Hepatocyte (in vitro differentiated cells): ENCODE results near the gene CNR2. TPM values are rescaled to one million over a fixed set of nuclear protein-coding genes. Genes with fewer than 3 reads are reported as not detected.

ENCODE experiments used
- DNase-seq: peaks from one replicate; pipeline ENCODE4 v3.0.0-alpha.2; 2016; ENCODE audit warnings: low spot score
- H2AFZ ChIP-seq: fragments of 200-600 bp; sonication (generic); 2 replicates; pipeline ENCODE4 v1.6.0; 2016; ENCODE audit warnings: antibody characterized with exemption, mild to moderate bottlenecking
- H3K27ac ChIP-seq: fragments of 200-600 bp; sonication (generic); 2 replicates; pipeline ENCODE4 v1.5.1; 2016; ENCODE audit warnings: mild to moderate bottlenecking
- H3K27me3 ChIP-seq: fragments of 200-600 bp; sonication (generic); 2 replicates; pipeline ENCODE4 v1.6.1; 2016
- H3K36me3 ChIP-seq: fragments of 200-600 bp; sonication (generic); replicated peaks from 2 replicates; pipeline ENCODE4 v1.5.1; 2016; ENCODE audit warnings: low read depth; ENCODE audit not compliant: insufficient read depth
- H3K4me1 ChIP-seq: fragments of 200-600 bp; sonication (generic); 2 replicates; pipeline ENCODE4 v1.5.1; 2016; ENCODE audit warnings: mild to moderate bottlenecking, moderate library complexity; ENCODE audit not compliant: insufficient read depth
- H3K4me2 ChIP-seq: fragments of 200-600 bp; sonication (generic); 2 replicates; pipeline ENCODE4 v1.6.0; 2016
- H3K4me3 ChIP-seq: fragments of 200-600 bp; sonication (generic); 2 replicates; pipeline ENCODE4 v1.5.1; 2016; ENCODE audit warnings: mild to moderate bottlenecking
- H3K79me2 ChIP-seq: fragments of 200-600 bp; sonication (generic); 2 replicates; pipeline ENCODE4 v1.6.0; 2017; ENCODE audit warnings: mild to moderate bottlenecking
- H3K9me2 ChIP-seq: fragments of 200-600 bp; sonication (generic); replicated peaks from 2 replicates; pipeline ENCODE4 v1.6.0; 2017; ENCODE audit warnings: mild to moderate bottlenecking; ENCODE audit not compliant: insufficient read depth
- H3K9me3 ChIP-seq: fragments of 200-600 bp; sonication (generic); 2 replicates; pipeline ENCODE4 v1.5.1; 2016; ENCODE audit warnings: low read depth, mild to moderate bottlenecking
- H4K20me1 ChIP-seq: fragments of 200-600 bp; sonication (generic); 2 replicates; pipeline ENCODE4 v1.6.0; 2016; ENCODE audit warnings: mild to moderate bottlenecking; ENCODE audit not compliant: insufficient read depth, poor library complexity, severe bottlenecking
- CTCF ChIP-seq: fragments of 200-600 bp; sonication (generic); IDR thresholded peaks from 2 replicates; pipeline ENCODE4 v1.5.1; 2016; ENCODE audit warnings: antibody characterized with exemption, mild to moderate bottlenecking; ENCODE audit not compliant: poor library complexity
- EZH2 ChIP-seq: fragments of 200-600 bp; sonication (generic); IDR thresholded peaks from 2 replicates; pipeline ENCODE4 v1.6.1; 2016; ENCODE audit warnings: antibody characterized with exemption, mild to moderate bottlenecking, borderline replicate concordance
- EZH2phosphoT487 ChIP-seq: fragments of 200-600 bp; sonication (generic); IDR thresholded peaks from one replicate; pipeline ENCODE4 v1.6.1; 2018; ENCODE audit warnings: antibody characterized with exemption, mild to moderate bottlenecking, low read depth, moderate library complexity; ENCODE audit not compliant: unreplicated experiment, severe bottlenecking
- WGBS: methylation state at CpG from one replicate; pipeline ENCODE4 v1.1.6; 2016; ENCODE audit warnings: low lambda C conversion rate; ENCODE audit errors: missing lambda C conversion rate; 5-methylcytosine and 5-hydroxymethylcytosine counted together
- polyA plus RNA-seq: library from polyadenylated mRNA; unstranded; fragments of >200 nt; fragmentation: Nextera tagmentation; extraction: Ambion mirVana; gene quantifications from 2 replicates; pipeline ENCODE4 v1.2.1, GENCODE V29; 2016
- total RNA-seq: library from RNA; depleted of rRNA; stranded (reverse); fragments of >200 nt; gene quantifications from 2 replicates; pipeline ENCODE4 v1.2.3, GENCODE V29; 2014

CNR2 gene
- total and polyA plus RNA-seq, 2 experiments from 2014 or later: not detected

GRCh38 chr1:23896491-23896890 is 16.7 kb downstream of the CNR2 start:
- H3K9me2 ChIP-seq: no peaks in the 10 kb centered on the region
- no peaks in the 10 kb centered on the region for H3K4me1 ChIP-seq
- H3K27me3 ChIP-seq: peaks cover 8% of the 10 kb centered on the region
- no peak overlapping the region for H3K4me2 ChIP-seq
- TF ChIP-seq EZH2 (no peak), EZH2phosphoT487 (no peak), CTCF (no peak)
- H3K4me3 ChIP-seq: no peak overlapping the region
- no peaks in the 10 kb centered on the region for H3K36me3 ChIP-seq
- no peak overlapping the region for H2AFZ ChIP-seq
- 53% methylated on average over 3 of the region's 3 CpGs for WGBS
- no peaks in the 10 kb centered on the region for H3K9me3 ChIP-seq
- H3K79me2 ChIP-seq: no peaks in the 10 kb centered on the region
- no peak for DNase-seq
- no peak overlapping the region for H3K27ac ChIP-seq
- no peaks in the 10 kb centered on the region for H4K20me1 ChIP-seq

DNA sequence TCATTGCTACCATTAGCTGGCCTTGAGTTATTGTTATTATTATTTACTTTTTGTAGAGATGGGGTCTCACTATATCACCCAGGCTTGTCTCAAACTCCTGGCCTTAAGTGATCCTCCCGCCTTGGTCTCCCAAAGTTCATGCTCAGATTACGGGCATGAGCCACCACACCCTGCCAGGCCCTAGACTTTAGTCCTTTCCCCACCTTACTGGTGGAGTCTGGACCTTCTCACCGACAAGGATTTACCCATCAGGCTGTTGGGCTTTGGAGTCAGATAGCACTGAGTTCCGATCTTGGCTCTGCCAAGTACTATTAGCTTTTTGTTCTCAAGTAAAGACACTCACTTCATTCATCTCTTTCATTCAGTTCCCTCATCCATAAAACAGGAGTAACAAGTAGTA is 17.2 kb downstream of the CNR2 start:
- H3K9me2 ChIP-seq: no peaks in the 10 kb centered on the region
- H3K27ac ChIP-seq: no peak overlapping the region
- H3K4me2 ChIP-seq: no peak overlapping the region
- H4K20me1 ChIP-seq: no peaks in the 10 kb centered on the region
- no peaks in the 10 kb centered on the region for H3K4me1 ChIP-seq
- TF ChIP-seq EZH2phosphoT487 (no peak), EZH2 (no peak), CTCF (no peak)
- no peak for DNase-seq
- no peak overlapping the region for H3K4me3 ChIP-seq
- no peaks in the 10 kb centered on the region for H3K9me3 ChIP-seq
- H3K27me3 ChIP-seq: peaks cover 5% of the 10 kb centered on the region
- H3K79me2 ChIP-seq: no peaks in the 10 kb centered on the region
- 69% methylated on average over 4 of the region's 4 CpGs for WGBS
- no peak overlapping the region for H2AFZ ChIP-seq
- H3K36me3 ChIP-seq: no peaks in the 10 kb centered on the region

- 93% methylated on average over 5 of the region's 5 CpGs for WGBS
- Histone ChIP-seq H3K4me1 (no peaks in the 10 kb centered on the region), H3K27me3 (no peaks in the 10 kb centered on the region), H3K9me3 (no peaks in the 10 kb centered on the region), H3K9me2 (no peaks in the 10 kb centered on the region), H3K4me3 (no peak overlapping the region), H3K36me3 (no peaks in the 10 kb centered on the region), H2AFZ (no peak overlapping the region), H3K79me2 (no peaks in the 10 kb centered on the region), H3K27ac (no peak overlapping the region), H3K4me2 (no peak overlapping the region), H4K20me1 (no peaks in the 10 kb centered on the region)
- TF ChIP-seq EZH2 (no peak), EZH2phosphoT487 (no peak), CTCF (no peak)
- no peak for DNase-seq
These were observed 18.1 kb downstream of the CNR2 start for GRCh38 chr1:23895082-23895481.

GRCh38 chr1:23889074-23889473 is 24.1 kb downstream of the CNR2 start:
- H3K4me1 ChIP-seq: no peaks in the 10 kb centered on the region
- H3K9me3 ChIP-seq: no peaks in the 10 kb centered on the region
- H3K27ac ChIP-seq: no peak overlapping the region
- H3K4me3 ChIP-seq: no peak overlapping the region
- no peaks in the 10 kb centered on the region for H3K9me2 ChIP-seq
- no peak for DNase-seq
- no peak overlapping the region for H3K4me2 ChIP-seq
- 79% methylated on average over 5 of the region's 5 CpGs for WGBS
- H3K27me3 ChIP-seq: no peaks in the 10 kb centered on the region
- H2AFZ ChIP-seq: no peak overlapping the region
- H3K79me2 ChIP-seq: no peaks in the 10 kb centered on the region
- no peaks in the 10 kb centered on the region for H4K20me1 ChIP-seq
- TF ChIP-seq EZH2phosphoT487 (no peak), EZH2 (no peak), CTCF (no peak)
- no peaks in the 10 kb centered on the region for H3K36me3 ChIP-seq
